Hepatocyte (in vitro differentiated cells): ENCODE measurements around the gene BEND7.

Experiments
- EZH2 ChIP-seq: fragments of 200-600 bp; sonication (generic); IDR thresholded peaks from 2 replicates; pipeline ENCODE4 v1.6.1; 2016; ENCODE audit warnings: antibody characterized with exemption, mild to moderate bottlenecking, borderline replicate concordance
- TF ChIP-seq, protein P1 (sequence below): fragments of 200-600 bp; sonication (generic); IDR thresholded peaks from 2 replicates; pipeline ENCODE4 v1.5.1; 2016; ENCODE audit warnings: antibody characterized with exemption, mild to moderate bottlenecking; ENCODE audit not compliant: poor library complexity

DNA sequence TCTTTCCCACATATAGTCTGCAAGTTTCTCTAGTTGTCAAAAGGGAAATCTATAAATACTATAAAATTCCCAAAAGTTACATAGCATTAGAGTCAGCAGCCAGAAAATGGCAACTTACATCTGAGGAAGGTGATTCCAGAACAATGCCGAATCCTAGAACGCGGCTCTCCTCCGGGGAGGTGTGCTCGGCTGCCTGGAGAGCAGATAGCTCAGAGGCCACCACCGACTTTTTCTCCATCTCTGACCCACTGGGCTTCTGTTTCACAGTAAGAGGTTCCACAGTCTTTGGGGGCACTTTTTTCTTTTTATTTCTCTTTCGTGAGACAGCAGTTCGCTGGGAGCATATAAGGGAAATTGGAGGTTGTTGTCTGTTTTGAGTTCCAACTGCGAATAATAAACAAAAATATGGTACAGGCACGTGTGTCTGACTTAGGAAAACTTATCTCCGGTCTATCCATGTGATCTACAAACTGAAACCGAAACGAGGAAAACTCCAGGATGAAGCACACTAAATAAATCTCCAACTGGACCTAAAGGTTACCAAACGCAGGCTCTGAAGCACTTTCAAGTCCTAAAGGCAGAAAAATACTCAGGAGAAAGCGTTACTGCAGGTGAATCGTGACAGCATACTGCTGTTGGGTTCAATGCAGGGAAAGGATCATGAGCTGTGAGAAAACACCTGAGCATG is 36.2 kb downstream of the BEND7 start:
- TF ChIP-seq, protein P1, sequence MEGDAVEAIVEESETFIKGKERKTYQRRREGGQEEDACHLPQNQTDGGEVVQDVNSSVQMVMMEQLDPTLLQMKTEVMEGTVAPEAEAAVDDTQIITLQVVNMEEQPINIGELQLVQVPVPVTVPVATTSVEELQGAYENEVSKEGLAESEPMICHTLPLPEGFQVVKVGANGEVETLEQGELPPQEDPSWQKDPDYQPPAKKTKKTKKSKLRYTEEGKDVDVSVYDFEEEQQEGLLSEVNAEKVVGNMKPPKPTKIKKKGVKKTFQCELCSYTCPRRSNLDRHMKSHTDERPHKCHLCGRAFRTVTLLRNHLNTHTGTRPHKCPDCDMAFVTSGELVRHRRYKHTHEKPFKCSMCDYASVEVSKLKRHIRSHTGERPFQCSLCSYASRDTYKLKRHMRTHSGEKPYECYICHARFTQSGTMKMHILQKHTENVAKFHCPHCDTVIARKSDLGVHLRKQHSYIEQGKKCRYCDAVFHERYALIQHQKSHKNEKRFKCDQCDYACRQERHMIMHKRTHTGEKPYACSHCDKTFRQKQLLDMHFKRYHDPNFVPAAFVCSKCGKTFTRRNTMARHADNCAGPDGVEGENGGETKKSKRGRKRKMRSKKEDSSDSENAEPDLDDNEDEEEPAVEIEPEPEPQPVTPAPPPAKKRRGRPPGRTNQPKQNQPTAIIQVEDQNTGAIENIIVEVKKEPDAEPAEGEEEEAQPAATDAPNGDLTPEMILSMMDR = no peak
- TF ChIP-seq EZH2 = no peak
